ENCODE measurements around the gene MEGF9.

The MEGF9 gene

DNA sequence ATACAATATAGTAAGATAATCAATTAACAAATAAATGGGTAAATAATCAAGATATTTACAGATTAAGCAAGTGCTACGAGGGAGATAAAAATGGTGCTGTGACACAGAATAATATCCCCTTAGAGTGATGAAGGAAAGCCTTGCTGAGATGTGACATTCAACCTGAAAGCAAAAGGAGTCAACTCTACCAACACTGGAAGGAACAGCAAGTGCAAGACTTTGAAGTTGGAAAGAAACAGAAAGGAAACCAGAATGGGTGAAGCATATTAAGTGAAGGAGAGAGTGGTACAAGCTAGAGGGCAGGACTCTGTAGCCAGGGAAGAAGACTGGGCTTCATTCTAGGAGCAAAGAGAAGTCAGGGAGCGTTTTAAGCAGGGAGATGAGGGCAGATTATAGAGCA, 12.2 kb upstream of the MEGF9 start:
- no peaks in the 10 kb centered on the region for H3K9me3 ChIP-seq (ENCODE audit: control insufficient read depth, low read length)
- no peaks in the 10 kb centered on the region for H3K27me3 ChIP-seq (ENCODE audit: control insufficient read depth, insufficient read depth, low read length)
- no peak overlapping the region for H3K4me3 ChIP-seq (ENCODE audit: low read length)
- H3K36me3 ChIP-seq (ENCODE audit: control insufficient read depth, insufficient read depth, low read length), result no peaks in the 10 kb centered on the region
- no peak overlapping the region for H3K9ac ChIP-seq (ENCODE audit: low read length)
- peaks cover 13% of the 10 kb centered on the region for H3K4me1 ChIP-seq (ENCODE audit: control insufficient read depth, insufficient read depth, low read length)

DNA sequence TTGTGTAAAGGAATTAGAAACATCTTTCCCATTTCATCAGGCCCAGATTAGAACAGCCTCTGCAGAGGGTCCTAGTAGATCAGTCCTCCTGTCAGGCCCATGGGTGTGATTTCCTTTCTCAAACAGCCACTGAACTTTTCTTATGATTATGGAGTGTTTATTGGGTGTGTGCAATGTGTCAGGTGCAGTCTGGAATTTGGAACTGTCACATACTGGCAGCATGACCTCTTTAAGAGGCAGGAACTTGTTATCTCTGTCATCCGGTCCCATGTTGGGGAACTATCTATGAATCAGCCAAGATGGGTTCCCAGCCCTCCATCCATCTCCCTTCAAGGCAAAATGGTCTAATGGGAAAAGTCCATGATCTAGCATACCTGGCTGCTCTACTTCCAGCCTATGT, 11.6 kb upstream of the MEGF9 start:
- no peak overlapping the region for H3K9ac ChIP-seq (ENCODE audit: low read length)

DNA sequence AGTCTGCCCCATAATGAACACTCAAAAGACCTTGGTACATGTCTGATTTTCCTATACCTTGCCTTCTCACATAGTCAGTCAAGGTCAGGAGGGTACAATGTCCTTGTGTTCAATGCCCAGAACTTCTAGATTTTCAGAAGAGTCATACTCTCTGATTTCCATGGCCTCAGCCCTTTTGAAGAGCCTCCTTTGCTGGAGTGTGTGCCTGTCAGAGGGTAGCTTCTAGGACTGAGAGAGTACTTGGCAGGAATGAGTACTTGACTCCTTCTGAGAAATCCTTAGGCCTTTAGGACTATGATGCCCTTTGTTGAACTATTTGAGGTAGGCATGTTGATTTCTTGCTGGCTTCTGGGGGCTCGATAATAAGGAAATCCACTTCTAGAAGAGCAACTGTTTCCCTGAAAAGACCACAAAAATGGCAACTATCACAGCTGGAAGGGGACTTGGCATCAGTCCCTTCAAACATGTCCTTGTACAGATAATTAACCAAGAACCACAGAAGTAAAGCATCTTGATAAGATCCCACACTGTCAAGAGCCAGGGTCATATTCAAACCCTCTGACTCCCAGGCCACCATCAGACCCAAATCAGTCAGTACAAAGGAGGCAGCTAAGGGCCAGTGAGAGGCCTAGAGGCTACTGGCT, 10.6 kb upstream of the MEGF9 start:
- Histone ChIP-seq H3K27me3 (ENCODE audit: control insufficient read depth, insufficient read depth, low read length) (no peaks in the 10 kb centered on the region), H3K4me3 (ENCODE audit: low read length) (no peak overlapping the region), H3K9me3 (ENCODE audit: control insufficient read depth, low read length) (no peaks in the 10 kb centered on the region), H3K4me1 (ENCODE audit: control insufficient read depth, insufficient read depth, low read length) (peaks cover 1% of the 10 kb centered on the region), H3K9ac (ENCODE audit: low read length) (no peak overlapping the region), H3K36me3 (ENCODE audit: control insufficient read depth, insufficient read depth, low read length) (no peaks in the 10 kb centered on the region)

More for the DNA sequence above, 11.6 kb upstream of the MEGF9 start:
- Histone ChIP-seq H3K27me3 (ENCODE audit: control insufficient read depth, insufficient read depth, low read length) (no peaks in the 10 kb centered on the region), H3K9me3 (ENCODE audit: control insufficient read depth, low read length) (no peaks in the 10 kb centered on the region), H3K4me1 (ENCODE audit: control insufficient read depth, insufficient read depth, low read length) (peaks cover 11% of the 10 kb centered on the region), H3K4me3 (ENCODE audit: low read length) (no peak overlapping the region), H3K36me3 (ENCODE audit: control insufficient read depth, insufficient read depth, low read length) (no peaks in the 10 kb centered on the region)

DNA sequence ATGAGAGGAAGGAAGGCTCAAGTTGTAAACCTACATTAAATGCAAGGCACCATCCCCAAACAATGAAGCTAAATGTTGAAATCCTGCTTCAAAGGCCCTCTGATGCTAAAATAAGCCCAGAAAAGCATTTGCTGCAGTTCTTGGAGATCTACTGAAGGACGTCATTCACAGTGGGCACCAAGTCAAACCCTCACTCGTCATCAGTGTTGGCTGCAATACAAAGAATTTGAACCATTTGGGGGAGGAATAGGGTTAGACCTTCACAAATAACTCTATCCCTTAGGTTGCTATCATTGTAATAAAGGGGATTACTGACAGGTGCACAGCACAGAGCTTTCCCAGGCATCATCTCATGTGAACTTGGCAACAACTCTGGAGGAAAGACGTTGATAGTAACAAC, 9.3 kb upstream of the MEGF9 start:
- H3K4me1 ChIP-seq (ENCODE audit: control insufficient read depth, insufficient read depth, low read length), result no peaks in the 10 kb centered on the region
- H3K27me3 ChIP-seq (ENCODE audit: control insufficient read depth, insufficient read depth, low read length), result no peaks in the 10 kb centered on the region
- H3K9me3 ChIP-seq (ENCODE audit: control insufficient read depth, low read length), result no peaks in the 10 kb centered on the region
- H3K36me3 ChIP-seq (ENCODE audit: control insufficient read depth, insufficient read depth, low read length), result no peaks in the 10 kb centered on the region
- H3K9ac ChIP-seq (ENCODE audit: low read length), result no peak overlapping the region
- no peak overlapping the region for H3K4me3 ChIP-seq (ENCODE audit: low read length)

DNA sequence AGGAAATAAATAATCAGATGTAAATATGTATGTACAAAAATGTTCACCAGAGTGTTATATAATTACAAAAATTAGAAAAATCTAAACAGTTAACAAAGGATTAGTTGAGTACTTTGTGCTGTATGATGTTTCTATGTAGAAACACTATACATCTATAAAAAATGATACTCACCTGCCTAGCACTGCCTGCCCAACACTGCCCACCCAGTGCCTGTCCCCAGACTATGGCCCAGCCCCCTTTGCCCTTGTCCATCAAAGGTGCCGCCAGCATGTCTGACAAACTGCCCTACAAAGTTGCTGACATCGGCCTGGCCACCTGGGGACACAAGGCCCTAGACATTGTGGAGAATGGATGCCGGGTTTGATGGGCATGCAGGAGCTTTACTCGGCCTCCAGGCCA, 6.1 kb upstream of the MEGF9 start:
- H3K9me3 ChIP-seq (ENCODE audit: control insufficient read depth, low read length), result no peaks in the 10 kb centered on the region
- H3K4me1 ChIP-seq (ENCODE audit: control insufficient read depth, insufficient read depth, low read length), result peaks cover 4% of the 10 kb centered on the region
- H3K27me3 ChIP-seq (ENCODE audit: control insufficient read depth, insufficient read depth, low read length), result no peaks in the 10 kb centered on the region
- no peak overlapping the region for H3K9ac ChIP-seq (ENCODE audit: low read length)
- no peaks in the 10 kb centered on the region for H3K36me3 ChIP-seq (ENCODE audit: control insufficient read depth, insufficient read depth, low read length)
- no peak overlapping the region for H3K4me3 ChIP-seq (ENCODE audit: low read length)

DNA sequence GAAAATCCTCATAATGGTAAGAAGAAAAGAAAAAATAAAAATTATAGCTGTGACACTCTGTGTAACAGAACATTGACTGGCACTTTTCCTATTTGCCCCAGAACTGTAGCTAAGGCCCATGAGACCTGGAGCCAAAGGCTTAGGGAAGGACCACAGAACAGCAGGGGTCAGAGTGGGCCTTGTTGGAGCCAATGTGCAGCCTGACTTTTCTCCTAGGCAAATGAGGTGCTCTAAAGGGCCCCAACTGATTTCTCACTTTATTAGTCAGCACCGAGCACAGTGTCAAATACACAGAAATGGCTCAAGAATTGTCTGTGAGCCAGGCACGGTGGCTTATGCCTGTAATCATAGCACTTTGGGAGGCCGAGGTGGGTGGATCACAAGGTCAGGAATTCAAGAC, 4.0 kb upstream of the MEGF9 start:
- Histone ChIP-seq H3K27me3 (ENCODE audit: control insufficient read depth, insufficient read depth, low read length) (no peaks in the 10 kb centered on the region), H3K36me3 (ENCODE audit: control insufficient read depth, insufficient read depth, low read length) (no peaks in the 10 kb centered on the region), H3K4me1 (ENCODE audit: control insufficient read depth, insufficient read depth, low read length) (peaks cover 12% of the 10 kb centered on the region), H3K9me3 (ENCODE audit: control insufficient read depth, low read length) (no peaks in the 10 kb centered on the region), H3K9ac (ENCODE audit: low read length) (no peak overlapping the region), H3K4me3 (ENCODE audit: low read length) (no peak overlapping the region)

DNA sequence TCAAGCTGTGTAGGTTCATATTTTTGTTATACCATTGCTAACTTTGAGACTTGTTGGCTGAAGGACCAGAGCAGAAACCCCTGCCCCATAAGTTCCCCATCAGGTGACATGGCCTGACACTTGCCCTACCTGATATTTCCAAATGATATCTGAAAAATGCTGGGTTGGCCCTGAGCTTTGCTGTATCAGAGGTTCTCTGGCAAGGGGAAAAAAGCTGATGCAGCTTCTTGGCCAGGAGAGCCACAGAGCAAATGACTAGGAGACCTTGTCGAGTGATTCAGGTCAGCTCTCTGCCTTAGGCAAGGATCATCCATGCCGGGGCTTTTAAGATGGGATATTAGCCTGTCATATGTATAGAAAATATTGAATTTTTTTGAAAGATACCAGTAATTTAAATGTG, 2.9 kb upstream of the MEGF9 start:
- Histone ChIP-seq H3K36me3 (ENCODE audit: control insufficient read depth, insufficient read depth, low read length) (no peaks in the 10 kb centered on the region), H3K9ac (ENCODE audit: low read length) (no peak overlapping the region), H3K4me1 (ENCODE audit: control insufficient read depth, insufficient read depth, low read length) (peaks cover 21% of the 10 kb centered on the region), H3K4me3 (ENCODE audit: low read length) (no peak overlapping the region), H3K9me3 (ENCODE audit: control insufficient read depth, low read length) (no peaks in the 10 kb centered on the region), H3K27me3 (ENCODE audit: control insufficient read depth, insufficient read depth, low read length) (no peaks in the 10 kb centered on the region)

DNA sequence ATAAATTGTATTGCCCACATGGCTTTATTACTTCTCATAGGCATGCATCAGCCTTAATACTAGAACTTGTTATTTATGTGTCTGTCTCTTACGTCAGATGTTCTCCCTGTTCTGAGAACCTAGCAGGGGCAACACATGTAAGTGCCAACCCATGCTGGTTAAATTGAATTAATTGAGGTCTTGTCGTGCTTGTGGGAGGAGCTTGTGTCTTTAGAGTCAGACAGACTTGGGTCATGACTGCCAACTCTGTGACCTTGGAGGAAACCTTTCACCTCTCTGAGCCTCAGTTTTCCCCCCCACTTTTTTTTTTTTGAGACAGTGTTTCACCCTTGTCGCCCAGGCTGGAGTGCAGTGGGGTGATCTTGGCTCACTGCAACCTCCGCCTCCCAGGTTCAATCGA, 2.2 kb upstream of the MEGF9 start:
- Histone ChIP-seq H3K4me1 (ENCODE audit: control insufficient read depth, insufficient read depth, low read length) (peaks cover 27% of the 10 kb centered on the region), H3K27me3 (ENCODE audit: control insufficient read depth, insufficient read depth, low read length) (no peaks in the 10 kb centered on the region), H3K36me3 (ENCODE audit: control insufficient read depth, insufficient read depth, low read length) (no peaks in the 10 kb centered on the region), H3K4me3 (ENCODE audit: low read length) (no peak overlapping the region), H3K9me3 (ENCODE audit: control insufficient read depth, low read length) (no peaks in the 10 kb centered on the region), H3K9ac (ENCODE audit: low read length) (no peak overlapping the region)

DNA sequence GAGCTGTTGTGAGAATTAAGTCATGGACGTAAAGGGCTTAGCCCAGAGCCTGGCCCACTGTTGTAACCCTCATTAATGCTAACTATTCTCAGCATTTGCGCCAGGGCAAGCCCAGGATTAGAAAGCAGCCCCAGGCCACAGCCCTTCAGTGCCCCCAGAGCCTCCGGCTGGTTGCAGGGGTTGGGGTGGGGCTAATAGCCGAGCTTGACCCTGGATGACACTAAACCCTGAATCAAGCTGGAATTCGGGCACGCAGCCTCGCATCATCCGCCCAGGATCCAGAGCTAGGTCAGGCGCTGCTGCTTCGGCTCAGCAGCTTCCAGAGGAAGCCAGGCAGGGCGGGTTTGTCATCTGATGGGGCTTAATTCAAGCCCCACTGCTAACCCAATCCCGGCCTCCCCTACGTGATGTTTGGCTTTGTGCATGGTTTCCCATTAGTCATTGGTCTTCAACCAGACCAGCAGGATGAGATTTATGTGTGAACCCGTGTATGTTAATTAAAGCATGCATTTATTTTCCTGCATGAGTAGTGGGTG, 1.2 kb upstream of the MEGF9 start:
- no peaks in the 10 kb centered on the region for H3K9me3 ChIP-seq (ENCODE audit: control insufficient read depth, low read length)
- H3K4me3 ChIP-seq (ENCODE audit: low read length), result no peak overlapping the region
- no peaks in the 10 kb centered on the region for H3K27me3 ChIP-seq (ENCODE audit: control insufficient read depth, insufficient read depth, low read length)
- H3K36me3 ChIP-seq (ENCODE audit: control insufficient read depth, insufficient read depth, low read length), result no peaks in the 10 kb centered on the region
- H3K9ac ChIP-seq (ENCODE audit: low read length), result peak overlapping the region; percentile 76
- H3K4me1 ChIP-seq (ENCODE audit: control insufficient read depth, insufficient read depth, low read length), result peaks cover 33% of the 10 kb centered on the region

DNA sequence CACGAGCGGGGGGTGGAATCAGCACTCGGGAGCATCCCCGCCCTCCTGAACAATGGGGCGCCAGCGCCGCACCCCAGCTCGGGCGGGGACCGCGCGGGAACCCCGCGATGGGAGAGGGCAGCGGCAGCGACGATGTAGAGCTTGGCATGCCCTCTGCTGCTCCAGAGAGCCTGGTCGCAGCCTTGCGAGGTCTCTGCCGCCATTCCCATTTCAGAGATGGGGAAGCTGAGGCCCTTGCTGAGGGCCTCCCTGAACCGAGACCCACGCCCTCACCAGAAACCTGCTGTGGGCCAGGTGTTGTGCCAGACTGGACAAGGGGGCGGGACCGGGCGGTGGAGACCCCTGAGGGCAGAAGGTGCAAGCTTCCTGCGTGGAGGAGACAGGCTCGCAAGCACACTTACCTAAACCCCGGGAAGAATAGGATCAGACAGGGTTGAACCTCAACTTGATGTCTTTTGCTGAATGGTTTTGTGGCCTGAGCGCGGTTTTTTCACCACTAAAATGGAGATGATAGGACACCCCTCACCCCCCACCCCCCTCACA, 647 bp upstream of the MEGF9 start:
- H3K9ac ChIP-seq (ENCODE audit: low read length), result peak overlapping the region; percentile 76
- no peaks in the 10 kb centered on the region for H3K27me3 ChIP-seq (ENCODE audit: control insufficient read depth, insufficient read depth, low read length)
- H3K36me3 ChIP-seq (ENCODE audit: control insufficient read depth, insufficient read depth, low read length), result no peaks in the 10 kb centered on the region
- H3K4me1 ChIP-seq (ENCODE audit: control insufficient read depth, insufficient read depth, low read length), result peaks cover 35% of the 10 kb centered on the region
- no peaks in the 10 kb centered on the region for H3K9me3 ChIP-seq (ENCODE audit: control insufficient read depth, low read length)
- H3K4me3 ChIP-seq (ENCODE audit: low read length), result peak overlapping the region; percentile 82

DNA sequence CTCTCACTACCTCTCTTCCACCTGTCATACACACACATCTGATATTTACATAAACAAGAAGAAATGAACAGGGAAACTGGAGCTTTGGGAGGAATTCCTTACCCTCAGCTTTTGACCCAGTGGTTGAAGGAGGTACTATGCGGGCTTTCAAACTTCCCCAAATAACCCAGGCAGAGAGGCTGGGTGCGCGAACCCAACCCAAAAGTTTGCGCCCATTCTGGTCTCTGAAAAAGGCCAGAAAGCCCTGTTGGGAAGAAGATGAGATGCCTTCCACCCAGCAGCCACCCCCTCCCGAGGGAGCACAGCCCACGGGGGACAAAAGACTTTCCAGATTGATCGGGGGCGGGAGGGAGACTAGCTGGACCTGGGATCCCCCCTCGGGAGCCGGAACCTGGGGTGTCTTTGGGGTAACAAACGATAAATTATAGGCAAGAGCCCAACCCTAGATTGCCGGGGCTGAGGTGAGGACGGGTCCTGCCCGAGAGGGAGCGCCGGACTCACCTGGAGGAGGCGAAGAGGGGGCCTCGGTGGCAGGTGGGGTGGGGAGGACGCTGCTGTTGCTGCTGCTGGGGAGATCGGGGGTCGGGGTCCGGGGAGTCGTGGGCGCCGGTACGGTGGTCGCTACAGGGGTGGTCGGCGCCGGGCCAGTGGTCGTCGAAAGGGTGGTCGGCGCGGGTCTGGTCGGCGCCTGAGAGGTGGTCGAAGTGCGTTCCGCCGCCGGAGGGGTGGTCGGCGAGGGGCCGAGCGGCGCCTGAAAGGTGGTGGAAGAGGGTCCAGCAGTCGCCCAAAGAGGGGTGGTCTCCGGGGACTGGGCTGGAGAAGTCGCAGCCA, 798 bp downstream of the MEGF9 start:
- no peaks in the 10 kb centered on the region for H3K36me3 ChIP-seq (ENCODE audit: control insufficient read depth, insufficient read depth, low read length)
- peak overlapping the region; percentile 57 for H3K4me3 ChIP-seq (ENCODE audit: low read length)
- peaks cover 50% of the 10 kb centered on the region for H3K4me1 ChIP-seq (ENCODE audit: control insufficient read depth, insufficient read depth, low read length)
- H3K9me3 ChIP-seq (ENCODE audit: control insufficient read depth, low read length), result no peaks in the 10 kb centered on the region
- no peaks in the 10 kb centered on the region for H3K27me3 ChIP-seq (ENCODE audit: control insufficient read depth, insufficient read depth, low read length)
- H3K9ac ChIP-seq (ENCODE audit: low read length), result peak overlapping the region; percentile 76

DNA sequence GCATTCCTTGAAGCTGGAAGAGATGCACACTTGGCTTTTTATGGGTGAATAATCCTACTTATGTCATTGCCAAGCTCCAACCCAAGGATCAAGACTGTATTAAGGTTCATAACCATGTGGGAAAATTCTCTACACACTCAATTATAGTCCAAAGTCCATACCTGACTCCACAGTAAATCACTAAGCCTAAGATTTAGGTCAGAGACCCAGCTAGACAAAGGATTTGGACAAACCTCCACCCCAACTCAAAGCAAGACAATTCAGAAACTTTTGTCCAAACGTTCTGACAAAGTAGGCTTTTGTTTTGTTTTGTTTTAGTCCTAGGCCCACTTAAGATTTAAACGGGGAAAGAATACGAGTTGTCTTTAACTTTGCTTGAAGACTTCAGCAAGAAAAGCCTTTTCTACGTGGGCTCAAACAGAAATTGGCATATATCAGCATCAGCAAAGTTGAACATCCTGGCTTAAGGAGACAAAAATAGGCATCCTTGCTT, 1.7 kb downstream of the MEGF9 start:
- peak overlapping the region; percentile 57 for H3K4me3 ChIP-seq (ENCODE audit: low read length)
- H3K4me1 ChIP-seq (ENCODE audit: control insufficient read depth, insufficient read depth, low read length), result peaks cover 59% of the 10 kb centered on the region
- peak overlapping the region; percentile 76 for H3K9ac ChIP-seq (ENCODE audit: low read length)
- H3K27me3 ChIP-seq (ENCODE audit: control insufficient read depth, insufficient read depth, low read length), result no peaks in the 10 kb centered on the region
- no peaks in the 10 kb centered on the region for H3K36me3 ChIP-seq (ENCODE audit: control insufficient read depth, insufficient read depth, low read length)
- no peaks in the 10 kb centered on the region for H3K9me3 ChIP-seq (ENCODE audit: control insufficient read depth, low read length)
